Liver (tissue), 9 donors: Measurements from ENCODE around the gene NYAP1. TPM values are rescaled to one million over a fixed set of nuclear protein-coding genes. Genes with fewer than 3 reads are reported as not detected.
"Not testable (repeated sequence)": the region's sequence is repeated elsewhere in the genome, so short reads cannot be mapped to it uniquely, and the experiment has no call there.

Experiments used
- DNase-seq: peaks from one replicate; pipeline ENCODE4 v3.0.0-alpha.2; 2017; ENCODE audit warnings: low spot score
- H3K27ac ChIP-seq, 2 donors: one replicate each; pipeline ENCODE4 v1.7.0; 2013; ENCODE audit warnings: inconsistent platforms in 2 of 2, low read length in 2 of 2, control low read depth in 1 of 2, low read depth in 1 of 2, mild to moderate bottlenecking in 1 of 2
- H3K27me3 ChIP-seq, 4 donors: one replicate each; pipeline versions ENCODE4 v1.6.1 to v1.7.0; 2013; ENCODE audit warnings: low read length in 3 of 4, inconsistent platforms in 1 of 4, mild to moderate bottlenecking in 1 of 4, moderate library complexity in 1 of 4; ENCODE audit not compliant: control insufficient read depth in 4 of 4, insufficient read depth in 4 of 4
- H3K36me3 ChIP-seq, 4 donors: one replicate each; pipeline versions ENCODE4 v1.6.1 to v1.7.0; 2013; ENCODE audit warnings: low read length in 3 of 4, mild to moderate bottlenecking in 3 of 4, low read depth in 1 of 4, moderate library complexity in 1 of 4; ENCODE audit not compliant: control insufficient read depth in 4 of 4, insufficient read depth in 3 of 4
- H3K4me1 ChIP-seq, 4 donors: one replicate each; pipeline versions ENCODE4 v1.6.1 to v1.7.0; 2013; ENCODE audit warnings: low read length in 3 of 4, mild to moderate bottlenecking in 3 of 4, moderate library complexity in 1 of 4; ENCODE audit not compliant: control insufficient read depth in 4 of 4, insufficient read depth in 4 of 4
- H3K4me3 ChIP-seq, 3 donors: one replicate each; pipeline versions ENCODE4 v1.6.1 to v1.7.0; 2013; ENCODE audit warnings: low read length in 3 of 3, control low read depth in 1 of 3, low read depth in 1 of 3, mild to moderate bottlenecking in 1 of 3
- H3K9ac ChIP-seq, 2 donors: one replicate each; pipeline ENCODE4 v1.7.0; 2013; ENCODE audit warnings: low read length in 2 of 2, mild to moderate bottlenecking in 2 of 2, moderate library complexity in 2 of 2, control low read depth in 1 of 2, low read depth in 1 of 2
- H3K9me3 ChIP-seq, 4 donors: one replicate each; pipeline versions ENCODE4 v1.6.1 to v1.7.0; 2013; ENCODE audit warnings: low read length in 3 of 4; ENCODE audit not compliant: control insufficient read depth in 4 of 4
- CTCF ChIP-seq: fragments of 150-350 bp; IDR thresholded peaks from 2 replicates; pipeline ENCODE4 v1.5.1; 2017; ENCODE audit warnings: improper control_type of control experiment, low read depth, low read length; ENCODE audit not compliant: missing input control
- EGR1 ChIP-seq, 2 donors: IDR thresholded peaks; 2 replicates each; pipeline ENCODE4 v1.6.1; 2016 to 2018; ENCODE audit warnings: antibody characterized with exemption in 2 of 2, low read depth in 2 of 2
- FOXA1 ChIP-seq: IDR thresholded peaks from 2 replicates; pipeline ENCODE4 v1.6.1; 2016; ENCODE audit warnings: antibody characterized with exemption
- GABPA ChIP-seq, 2 donors: IDR thresholded peaks in 1 of 2; conservative IDR thresholded peaks in 1 of 2; 2 replicates each; pipeline ENCODE4 v1.6.1; 2016; ENCODE audit warnings: antibody characterized with exemption in 2 of 2, mild to moderate bottlenecking in 1 of 2, moderate library complexity in 1 of 2
- HNF4A ChIP-seq, 2 donors: conservative IDR thresholded peaks; 2 replicates each; pipeline ENCODE4 v1.6.1; 2016; ENCODE audit warnings: antibody characterized with exemption in 2 of 2, mild to moderate bottlenecking in 2 of 2
- HNF4G ChIP-seq: IDR thresholded peaks from 2 replicates; pipeline ENCODE4 v1.6.1; 2016; ENCODE audit warnings: antibody characterized with exemption
- JUND ChIP-seq, 2 donors: IDR thresholded peaks; 2 replicates each; pipeline ENCODE4 v1.6.1; 2016; ENCODE audit warnings: antibody characterized with exemption in 2 of 2
- MAX ChIP-seq: IDR thresholded peaks from 2 replicates; pipeline ENCODE4 v1.6.1; 2016; ENCODE audit warnings: antibody characterized with exemption
- NR2F2 ChIP-seq: IDR thresholded peaks from 2 replicates; pipeline ENCODE4 v1.6.1; 2016; ENCODE audit warnings: antibody characterized with exemption
- RAD21 ChIP-seq, 2 donors: IDR thresholded peaks; 2 replicates each; pipeline ENCODE4 v1.6.1; 2016; ENCODE audit warnings: antibody characterized with exemption in 2 of 2, mild to moderate bottlenecking in 2 of 2
- RXRA ChIP-seq, 2 donors: IDR thresholded peaks; 2 replicates each; pipeline ENCODE4 v1.6.1; 2017 to 2018; ENCODE audit warnings: antibody characterized with exemption in 2 of 2, mild to moderate bottlenecking in 1 of 2
- SP1 ChIP-seq: IDR thresholded peaks from 2 replicates; pipeline ENCODE4 v1.6.1; 2018; ENCODE audit warnings: antibody characterized with exemption, mild to moderate bottlenecking
- TAF1 ChIP-seq: conservative IDR thresholded peaks from 2 replicates; pipeline ENCODE4 v1.6.1; 2016; ENCODE audit warnings: antibody characterized with exemption, mild to moderate bottlenecking
- YY1 ChIP-seq: IDR thresholded peaks from 2 replicates; pipeline ENCODE4 v1.6.1; 2016; ENCODE audit warnings: antibody characterized with exemption, mild to moderate bottlenecking
- ZBTB33 ChIP-seq: IDR thresholded peaks from 2 replicates; pipeline ENCODE4 v1.6.1; 2016; ENCODE audit warnings: antibody characterized with exemption
- WGBS: extraction: QIAGEN DNeasy Blood & Tissue Kit; methylation state at CpG from one replicate; pipeline ENCODE4 v1.1.7; 2013; 5-methylcytosine and 5-hydroxymethylcytosine counted together
- polyA plus RNA-seq, 2 donors: library from polyadenylated mRNA; stranded (reverse) in 1 of 2; unstranded in 1 of 2; fragments of 200-250 nt in 1 of 2; fragments of >200 nt in 1 of 2; fragmentation: Nextera tagmentation in 1 of 2; extraction: Ambion mirVana in 1 of 2; gene quantifications; one replicate each; pipeline versions ENCODE4 v1.2.1 to v1.2.3, GENCODE V29; 2013 to 2015
- total RNA-seq, 2 donors: library from RNA; depleted of rRNA; stranded (reverse); fragments of >200 nt; gene quantifications; one replicate each; pipeline ENCODE4 v1.2.3, GENCODE V29; 2014
- donor health status: healthy.
- donor health status: healthy.
- donor health status: healthy.
- donor health status: healthy.
- donor health status: healthy.

Gene NYAP1
- total and polyA plus RNA-seq, 4 donors = 0.08 to 0.29 (median 0.09) TPM; not detected in 1

GRCh38 chr7:100540073-100540723 lies 56.5 kb downstream of the NYAP1 start (continued):
- TF ChIP-seq CTCF (no peak), NR2F2 (no peak), HNF4A (conservative IDR thresholded peaks at IDR 0.05) (peak; percentile 91 to 92), RAD21 (IDR thresholded peaks at IDR 0.05) (peak; percentile 30 to 31), FOXA1 (no peak), EGR1 (IDR thresholded peaks at IDR 0.05; ENCODE audit: low read depth in 2 of 2) (peak in 1 of 2 donors; percentile 73), YY1 (peak; percentile 81)

- peak overlapping the region; percentile 57 to 60 for H3K27ac ChIP-seq
- H3K27me3 ChIP-seq, DNase-seq, H3K36me3 ChIP-seq, H3K9ac ChIP-seq, H3K9me3 ChIP-seq: not testable (repeated sequence)
- H3K4me3 ChIP-seq = peak overlapping the region in 1 of 3 donors; percentile 35
- peaks cover 9 to 61% (median 55%) of the 10 kb centered on the region in 4 donors for H3K4me1 ChIP-seq
- WGBS = 39% methylated on average over 7 of the region's 7 CpGs
Measured at GRCh38 chr7:100541309-100541708, 57.6 kb downstream of the NYAP1 start.

GRCh38 chr7:100543586-100543985 lies 59.9 kb downstream of the NYAP1 start:
- H3K4me1 ChIP-seq = peaks cover 18 to 78% (median 71%) of the 10 kb centered on the region in 4 donors

More at GRCh38 chr7:100543586-100543985, 59.9 kb downstream of the NYAP1 start:
- Histone ChIP-seq H3K9ac (peak overlapping the region; percentile 1 to 64), H3K4me3 (no peak overlapping the region), H3K36me3 (no peaks in the 10 kb centered on the region), H3K27ac (peak overlapping the region; percentile 67 to 89), H3K9me3 (no peaks in the 10 kb centered on the region), H3K27me3 (no peaks in the 10 kb centered on the region)
- 38% methylated on average over 1 of the region's 1 CpG for WGBS
- no peak for TF ChIP-seq RAD21 (IDR thresholded peaks at IDR 0.05)
- TF ChIP-seq YY1 = no peak
- no peak for TF ChIP-seq NR2F2
- TF ChIP-seq RXRA (IDR thresholded peaks at IDR 0.05) = no peak
- TF ChIP-seq SP1 = no peak
- no peak for TF ChIP-seq HNF4G
- no peak for TF ChIP-seq FOXA1
- TF ChIP-seq EGR1 (IDR thresholded peaks at IDR 0.05; ENCODE audit: low read depth in 2 of 2) = no peak
- TF ChIP-seq CTCF = no peak
- no peak for TF ChIP-seq MAX
- no peak for TF ChIP-seq GABPA (IDR thresholded peaks at IDR 0.05 in 1 of 2, conservative IDR thresholded peaks at IDR 0.05 in 1 of 2)
- no peak for TF ChIP-seq TAF1
- no peak for TF ChIP-seq JUND (IDR thresholded peaks at IDR 0.05)
- no peak for TF ChIP-seq ZBTB33
- DNase-seq = no peak
